ENCODE measurements around the gene NBPF20. TPM values are rescaled to one million over a fixed set of nuclear protein-coding genes. Genes with fewer than 3 reads are reported as not detected.
A peak's percentile ranks its signal among the peaks of the same experiment; 100 is the strongest.
"Not testable (repeated sequence)": the region's sequence is repeated elsewhere in the genome, so short reads cannot be mapped to it uniquely, and the experiment has no call there.

Gene NBPF20, protein sequence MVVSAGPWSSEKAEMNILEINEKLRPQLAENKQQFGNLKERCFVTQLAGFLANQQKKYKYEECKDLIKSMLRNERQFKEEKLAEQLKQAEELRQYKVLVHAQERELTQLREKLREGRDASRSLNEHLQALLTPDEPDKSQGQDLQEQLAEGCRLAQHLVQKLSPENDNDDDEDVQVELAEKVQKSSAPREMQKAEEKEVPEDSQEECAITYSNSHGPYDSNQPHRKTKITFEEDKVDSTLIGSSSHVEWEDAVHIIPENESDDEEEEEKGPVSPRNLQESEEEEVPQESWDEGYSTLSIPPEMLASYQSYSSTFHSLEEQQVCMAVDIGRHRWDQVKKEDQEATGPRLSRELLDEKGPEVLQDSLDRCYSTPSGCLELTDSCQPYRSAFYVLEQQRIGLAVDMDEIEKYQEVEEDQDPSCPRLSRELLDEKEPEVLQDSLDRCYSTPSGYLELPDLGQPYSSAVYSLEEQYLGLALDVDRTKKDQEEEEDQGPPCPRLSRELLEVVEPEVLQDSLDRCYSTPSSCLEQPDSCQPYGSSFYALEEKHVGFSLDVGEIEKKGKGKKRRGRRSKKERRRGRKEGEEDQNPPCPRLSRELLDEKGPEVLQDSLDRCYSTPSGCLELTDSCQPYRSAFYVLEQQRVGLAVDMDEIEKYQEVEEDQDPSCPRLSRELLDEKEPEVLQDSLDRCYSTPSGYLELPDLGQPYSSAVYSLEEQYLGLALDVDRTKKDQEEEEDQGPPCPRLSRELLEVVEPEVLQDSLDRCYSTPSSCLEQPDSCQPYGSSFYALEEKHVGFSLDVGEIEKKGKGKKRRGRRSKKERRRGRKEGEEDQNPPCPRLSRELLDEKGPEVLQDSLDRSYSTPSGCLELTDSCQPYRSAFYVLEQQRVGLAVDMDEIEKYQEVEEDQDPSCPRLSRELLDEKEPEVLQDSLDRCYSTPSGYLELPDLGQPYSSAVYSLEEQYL (N-terminal part only)
- 1 to 10 TPM in 3 of 4 donors, under 1 TPM in 1; 0.66 to 3.1 (median 2.4) TPM for total RNA-seq

DNA sequence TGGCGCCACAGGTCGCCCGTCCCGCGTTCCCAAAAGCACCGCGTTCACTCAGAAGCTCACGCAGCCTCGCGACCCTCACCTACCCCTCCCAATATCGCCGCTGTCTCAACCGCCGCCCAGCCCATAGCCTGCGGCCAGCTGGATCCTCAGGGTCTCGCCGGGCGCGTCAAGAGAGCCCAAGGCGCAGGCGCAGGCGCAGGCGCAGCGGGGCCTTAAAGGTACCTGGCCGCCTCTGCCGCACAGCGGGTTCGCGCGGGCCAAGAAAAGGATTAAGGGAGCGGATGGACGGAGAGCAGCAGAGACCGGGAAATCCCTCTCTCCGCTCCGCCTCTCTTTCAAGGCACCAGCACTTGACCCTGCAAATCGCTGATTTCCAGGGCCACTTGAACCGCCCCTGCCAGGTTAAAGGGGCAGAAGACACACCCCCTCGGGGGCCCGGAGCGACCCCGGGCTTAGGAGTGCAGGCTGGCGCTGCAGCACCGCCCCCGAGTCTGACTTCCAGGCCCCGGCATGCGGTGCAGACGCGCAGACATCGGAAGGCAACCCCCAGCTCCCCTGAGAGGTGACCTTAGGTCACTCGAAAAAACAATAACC is at the start of gene NBPF20:
TSS of gene NBPF20 (minus strand) at position 168 of the 594 bp plus-strand sequence. CDS start 20,331 bp downstream, outside the sequence.
- H3K36me3 ChIP-seq = no peaks in the 10 kb centered on the region
- peaks cover 0 to 17% (median 0%) of the 10 kb centered on the region in 4 donors for H3K9me3 ChIP-seq
- TF ChIP-seq EP300 (IDR thresholded peaks at IDR 0.05) (peak in 1 of 2 donors; percentile 59), POLR2A (IDR thresholded peaks at IDR 0.05) (no peak)
- TF ChIP-seq, protein P1, sequence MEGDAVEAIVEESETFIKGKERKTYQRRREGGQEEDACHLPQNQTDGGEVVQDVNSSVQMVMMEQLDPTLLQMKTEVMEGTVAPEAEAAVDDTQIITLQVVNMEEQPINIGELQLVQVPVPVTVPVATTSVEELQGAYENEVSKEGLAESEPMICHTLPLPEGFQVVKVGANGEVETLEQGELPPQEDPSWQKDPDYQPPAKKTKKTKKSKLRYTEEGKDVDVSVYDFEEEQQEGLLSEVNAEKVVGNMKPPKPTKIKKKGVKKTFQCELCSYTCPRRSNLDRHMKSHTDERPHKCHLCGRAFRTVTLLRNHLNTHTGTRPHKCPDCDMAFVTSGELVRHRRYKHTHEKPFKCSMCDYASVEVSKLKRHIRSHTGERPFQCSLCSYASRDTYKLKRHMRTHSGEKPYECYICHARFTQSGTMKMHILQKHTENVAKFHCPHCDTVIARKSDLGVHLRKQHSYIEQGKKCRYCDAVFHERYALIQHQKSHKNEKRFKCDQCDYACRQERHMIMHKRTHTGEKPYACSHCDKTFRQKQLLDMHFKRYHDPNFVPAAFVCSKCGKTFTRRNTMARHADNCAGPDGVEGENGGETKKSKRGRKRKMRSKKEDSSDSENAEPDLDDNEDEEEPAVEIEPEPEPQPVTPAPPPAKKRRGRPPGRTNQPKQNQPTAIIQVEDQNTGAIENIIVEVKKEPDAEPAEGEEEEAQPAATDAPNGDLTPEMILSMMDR (IDR thresholded peaks at IDR 0.05) = no peak
- peak; percentile 38 to 48 for DNase-seq (ENCODE audit: low spot score in 2 of 2)
- WGBS, 2 donors = 0% methylated on average over 20 to 29 of the region's 50 CpGs
- H3K4me3 ChIP-seq = peak within 1 kb of the TSS; percentile 41 to 73 (median 64)
- H3K27me3 ChIP-seq = peaks cover 0 to 38% of the 10 kb centered on the region in 2 donors
- H3K27ac ChIP-seq = peak within 1 kb of the TSS in 2 of 4 donors; percentile 36 to 63
- H3K4me1 ChIP-seq = peaks cover 0 to 12% (median 2%) of the 10 kb centered on the region in 4 donors

DNA sequence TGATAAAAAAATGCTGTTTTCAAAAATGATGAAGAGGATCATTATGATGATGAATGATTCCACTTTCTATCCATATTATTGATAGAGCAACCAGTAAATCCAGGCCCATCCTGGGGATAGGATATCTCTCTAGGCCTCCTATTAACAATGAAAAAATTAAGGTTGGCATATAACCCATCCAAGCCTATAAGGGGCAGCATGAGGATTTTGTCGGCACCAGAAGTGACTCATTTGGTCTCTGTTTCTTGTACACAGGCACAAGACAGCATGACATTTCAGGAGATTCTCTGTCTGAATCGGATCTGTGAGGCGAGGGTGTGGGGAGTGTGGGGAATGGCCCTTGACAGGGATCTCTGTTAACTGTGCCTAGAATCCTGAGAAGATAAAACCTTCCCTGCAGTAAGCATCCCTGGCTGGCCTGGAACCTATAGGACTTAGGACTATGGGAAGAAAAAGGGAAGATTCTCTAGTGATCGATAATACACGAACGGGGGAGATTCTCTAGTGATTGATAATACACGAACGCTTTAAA is 49.5 kb upstream of the NBPF20 start:
- DNase-seq (ENCODE audit: low spot score in 2 of 2); H3K27ac ChIP-seq; H3K4me3 ChIP-seq; H3K4me1 ChIP-seq; H3K9me3 ChIP-seq; H3K36me3 ChIP-seq: not testable (repeated sequence)
- peaks cover 0 to 15% of the 10 kb centered on the region in 2 donors for H3K27me3 ChIP-seq
- 64 to 74% methylated on average over 3 of the region's 8 CpGs for WGBS, 2 donors

DNA sequence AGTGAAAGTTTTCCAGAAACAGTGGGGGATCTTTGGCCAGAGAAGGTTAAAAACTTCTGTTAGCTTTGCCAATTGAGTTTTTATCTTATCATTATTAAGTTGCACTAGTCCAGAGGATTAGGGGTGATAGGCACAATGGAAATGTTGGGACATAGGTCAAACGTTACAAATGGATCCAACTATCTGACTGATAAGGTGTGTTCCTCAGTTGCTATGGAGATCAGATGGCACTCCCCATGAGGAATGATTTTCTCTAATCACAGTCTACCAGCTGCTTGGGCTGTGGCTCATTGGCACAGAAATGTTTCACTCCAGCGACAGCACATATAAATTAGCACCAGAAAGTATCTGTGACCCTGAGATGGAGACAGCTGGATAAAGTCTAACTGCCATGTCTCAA is 47.3 kb upstream of the NBPF20 start:
- H3K9me3 ChIP-seq; DNase-seq (ENCODE audit: low spot score in 2 of 2); H3K36me3 ChIP-seq; H3K4me3 ChIP-seq; H3K27ac ChIP-seq; H3K4me1 ChIP-seq: not testable (repeated sequence)
- WGBS, 2 donors = 83% methylated on average over 1 of the region's 2 CpGs; no CpG with 5 or more reads in 1 of the 2 donors
- peaks cover 0 to 15% of the 10 kb centered on the region in 2 donors for H3K27me3 ChIP-seq

DNA sequence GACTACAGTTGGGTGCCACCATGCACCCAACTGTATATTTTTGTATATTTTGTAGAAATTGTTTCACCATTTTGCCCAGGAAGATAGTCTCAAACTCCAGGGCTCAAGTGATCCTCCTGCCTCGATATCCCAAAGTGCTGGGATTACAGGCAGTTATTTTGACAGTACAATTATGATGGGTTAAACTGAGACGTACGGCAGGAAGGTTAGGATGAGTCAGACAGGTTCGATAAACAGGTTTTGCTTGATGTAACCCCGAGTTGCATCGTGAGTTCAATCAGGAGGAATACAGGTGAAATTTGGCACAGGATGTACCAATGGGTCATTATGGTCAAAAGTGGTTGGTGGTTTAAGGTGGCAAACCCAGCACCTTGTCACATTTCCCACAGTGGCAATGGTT is 46.0 kb upstream of the NBPF20 start:
- not testable (repeated sequence) for H3K4me1 ChIP-seq; DNase-seq (ENCODE audit: low spot score in 2 of 2); H3K4me3 ChIP-seq; H3K27ac ChIP-seq; H3K36me3 ChIP-seq; H3K9me3 ChIP-seq
- 85 to 87% methylated on average over 6 of the region's 6 CpGs for WGBS, 2 donors
- peaks cover 0 to 15% of the 10 kb centered on the region in 2 donors for H3K27me3 ChIP-seq

DNA sequence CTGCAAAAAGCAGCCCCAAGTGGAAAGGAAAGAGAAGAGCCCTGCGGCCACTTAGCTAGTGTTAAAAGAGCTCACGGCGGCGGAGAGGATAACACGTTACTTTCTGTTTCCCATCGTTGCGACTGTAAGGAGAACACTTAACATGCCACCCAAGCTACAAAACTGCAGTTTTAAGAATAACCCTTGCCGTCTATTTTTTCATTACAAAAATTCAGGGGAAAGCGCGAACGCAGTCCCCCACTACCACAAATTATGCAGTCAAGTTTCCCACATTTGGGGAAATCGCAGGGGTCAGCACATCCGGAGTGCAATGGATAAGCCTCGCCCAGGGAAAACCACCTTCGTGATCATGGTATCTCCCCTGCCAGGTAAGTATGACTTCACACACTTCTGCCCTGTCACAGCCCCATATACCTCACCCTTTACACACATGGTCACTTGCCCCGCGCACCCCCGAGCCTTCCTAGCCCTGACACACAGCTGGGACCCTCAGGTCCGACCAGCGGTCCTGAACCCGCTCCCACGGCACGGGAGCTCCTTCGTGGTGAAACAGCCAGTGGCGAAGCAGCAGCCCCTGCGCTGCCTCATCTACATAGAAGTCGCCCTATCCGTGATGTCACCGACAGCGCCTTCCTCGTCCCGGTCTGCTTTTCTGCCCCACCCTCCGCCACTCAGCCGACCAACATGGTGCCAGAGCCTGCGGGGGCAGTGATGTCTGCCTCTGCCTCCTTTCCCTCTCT is 40.2 kb upstream of the NBPF20 start:
- H3K9me3 ChIP-seq, H3K36me3 ChIP-seq, H3K4me1 ChIP-seq, H3K27me3 ChIP-seq: not testable (repeated sequence)
- TF ChIP-seq POLR2A (IDR thresholded peaks at IDR 0.05) (peak in 1 of 2 donors; percentile 76), EP300 (IDR thresholded peaks at IDR 0.05) (peak in 1 of 2 donors; percentile 66)
- peak in 1 of 2 donors; percentile 50 for DNase-seq (ENCODE audit: low spot score in 2 of 2)
- WGBS, 2 donors = 1 to 2% methylated on average over 18 of the region's 35 CpGs
- peak overlapping the region; percentile 32 to 52 (median 44) for H3K4me3 ChIP-seq
- peak overlapping the region in 3 of 4 donors; percentile 8 to 34 (median 13) for H3K27ac ChIP-seq

DNA sequence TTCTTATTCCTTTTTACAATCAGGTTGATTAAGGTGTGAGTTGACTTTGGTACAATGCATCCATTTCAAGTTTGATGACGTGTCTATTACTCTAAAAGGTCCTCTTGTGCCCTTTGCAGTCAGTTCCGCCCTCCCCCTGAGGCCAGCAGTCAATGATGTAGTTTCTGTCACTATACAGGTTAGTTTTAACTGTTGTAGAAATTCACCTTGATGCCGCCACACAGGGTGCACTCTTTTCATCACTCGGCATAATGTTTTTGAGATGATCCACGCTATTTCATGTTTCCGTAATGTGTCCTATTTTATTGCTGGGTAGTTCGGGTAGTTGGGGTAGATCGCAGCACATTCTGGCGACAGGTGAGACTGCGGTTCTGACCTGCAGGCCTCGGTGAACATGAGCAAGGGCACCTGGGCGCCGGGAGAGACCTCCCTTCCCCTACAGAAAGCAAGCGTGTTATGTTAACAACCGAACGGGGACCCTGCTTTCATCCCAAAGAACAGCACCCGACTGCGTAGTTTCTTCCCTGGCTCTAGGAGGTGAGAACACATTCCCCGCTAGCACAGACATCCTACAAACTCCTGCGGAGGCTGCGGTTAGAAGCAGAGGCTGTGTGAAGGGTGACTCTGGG is 39.4 kb upstream of the NBPF20 start:
- not testable (repeated sequence) for DNase-seq (ENCODE audit: low spot score in 2 of 2); H3K4me1 ChIP-seq; H3K9me3 ChIP-seq; H3K36me3 ChIP-seq; H3K27me3 ChIP-seq
- WGBS, 2 donors = 11 to 18% methylated on average over 8 to 9 of the region's 21 CpGs
- peak overlapping the region; percentile 32 to 52 (median 44) for H3K4me3 ChIP-seq
- H3K27ac ChIP-seq = peak overlapping the region in 1 of 4 donors; percentile 13

DNA sequence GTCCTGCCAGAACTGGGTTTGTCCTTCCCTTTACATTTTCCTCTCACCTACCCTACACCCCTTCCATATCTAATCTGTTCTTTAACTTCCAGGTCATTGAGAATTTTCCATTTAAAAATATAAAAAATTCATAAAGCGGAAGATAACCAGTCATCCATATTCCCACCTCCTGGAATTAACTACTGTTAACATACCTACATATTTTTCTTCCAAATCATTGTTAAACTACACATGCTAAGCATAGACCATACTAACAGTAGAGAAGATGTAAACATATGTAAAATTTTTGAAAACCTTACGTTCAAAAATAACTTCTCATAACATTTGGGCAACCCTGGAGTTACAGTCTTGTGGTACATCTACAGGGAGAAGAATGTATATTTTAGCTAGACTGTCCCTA is 38.6 kb upstream of the NBPF20 start:
- H3K4me3 ChIP-seq; H3K27me3 ChIP-seq; H3K9me3 ChIP-seq; H3K36me3 ChIP-seq; H3K4me1 ChIP-seq; DNase-seq (ENCODE audit: low spot score in 2 of 2); H3K27ac ChIP-seq: not testable (repeated sequence)
- WGBS, 2 donors = 91% methylated on average over 2 of the region's 2 CpGs

DNA sequence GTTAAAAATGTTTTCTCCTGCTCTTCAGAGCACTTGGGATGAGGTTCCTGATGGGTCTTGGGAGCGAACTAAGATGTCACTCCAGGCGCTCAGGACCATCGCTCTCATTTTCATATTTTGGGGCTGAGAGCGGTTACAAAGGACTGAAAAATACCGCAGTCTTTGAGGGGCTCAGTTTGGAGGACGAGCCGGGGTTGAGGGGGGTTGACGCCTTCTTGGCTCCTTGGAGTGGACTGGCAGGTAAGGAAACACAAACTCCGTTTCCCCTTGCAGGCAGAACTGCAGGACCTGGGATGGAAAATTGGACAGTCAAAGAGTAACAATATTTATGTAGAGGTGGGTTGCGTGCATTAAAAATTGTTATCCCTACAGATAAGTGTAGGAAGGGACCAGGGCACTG is 35.3 kb upstream of the NBPF20 start:
- not testable (repeated sequence) for H3K27me3 ChIP-seq; H3K4me1 ChIP-seq; H3K27ac ChIP-seq; H3K9me3 ChIP-seq; H3K4me3 ChIP-seq; H3K36me3 ChIP-seq; DNase-seq (ENCODE audit: low spot score in 2 of 2)
- 50 to 53% methylated on average over 8 to 10 of the region's 10 CpGs for whole genome bisulfite sequencing, 2 donors

DNA sequence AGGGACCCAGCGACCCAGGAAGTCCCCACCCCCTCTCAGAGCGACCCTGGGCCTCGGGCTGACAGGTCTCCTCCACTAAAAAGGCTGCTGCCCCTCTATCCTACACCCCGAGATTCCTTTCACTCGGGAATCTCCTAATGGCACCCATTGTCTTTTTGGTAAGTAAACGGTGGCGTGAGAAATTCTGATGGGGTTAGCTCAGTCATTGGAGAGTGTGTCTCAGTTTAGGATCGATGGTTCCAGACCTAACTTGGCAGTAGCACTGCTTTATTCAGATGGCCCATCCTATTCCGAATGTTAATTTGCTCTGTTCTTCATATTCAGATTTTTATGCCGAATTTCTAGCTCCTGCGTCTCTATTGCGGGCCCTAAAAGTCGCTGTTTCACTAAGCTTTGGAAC is 34.6 kb upstream of the NBPF20 start:
- H3K9me3 ChIP-seq; H3K36me3 ChIP-seq; H3K4me3 ChIP-seq; H3K27ac ChIP-seq; H3K4me1 ChIP-seq; DNase-seq (ENCODE audit: low spot score in 2 of 2); H3K27me3 ChIP-seq: not testable (repeated sequence)
- 3 to 7% methylated on average over 10 to 12 of the region's 13 CpGs for WGBS, 2 donors

DNA sequence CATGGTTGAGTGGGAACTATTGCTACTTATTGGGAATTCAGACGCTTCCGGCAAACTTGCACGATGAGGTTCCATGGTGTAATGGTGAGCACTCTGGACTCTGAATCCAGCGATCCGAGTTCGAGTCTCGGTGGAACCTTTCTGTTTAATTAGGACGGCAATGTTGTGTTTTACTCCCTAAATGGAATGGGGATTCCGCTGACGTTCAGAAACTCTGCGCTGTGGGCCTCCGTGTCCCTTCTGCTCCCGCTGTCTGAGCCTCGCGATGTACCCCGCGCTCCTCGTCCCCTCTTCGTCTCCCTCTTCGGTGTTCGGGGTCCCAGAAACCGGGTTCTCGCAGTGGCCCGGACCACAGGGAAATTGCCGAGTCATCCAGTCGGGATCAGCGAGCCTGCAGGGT is 34.2 kb upstream of the NBPF20 start:
- H3K27ac ChIP-seq; H3K36me3 ChIP-seq; H3K4me3 ChIP-seq; DNase-seq (ENCODE audit: low spot score in 2 of 2); H3K9me3 ChIP-seq; H3K4me1 ChIP-seq; H3K27me3 ChIP-seq: not testable (repeated sequence)
- no CpG with 5 or more reads among the region's 27 CpGs for WGBS, 2 donors
